Natural killer cell (primary cell): ENCODE measurements around the gene RAD23B. TPM values are rescaled to one million over a fixed set of nuclear protein-coding genes. Genes with fewer than 3 reads are reported as not detected.

Experiments
- ATAC-seq, 3 donors: fragments of 150-1000 bp in 2 of 3; fragments of 200-7000 bp in 1 of 3; cut with Tn5 transposase; 1 replicate in 1 of 3; 2 replicates in 2 of 3; pipeline ENCODE4 v1.10.0; 2021; ENCODE audit warnings: mild to moderate bottlenecking in 2 of 3, moderate library complexity in 2 of 3
- DNase-seq, 2 donors: peaks; one replicate each; pipeline versions ENCODE4 v3.0.0 to v3.0.0-alpha.2; 2013 to 2021; ENCODE audit warnings: mixed read lengths in 1 of 2
- H3K27ac ChIP-seq: one replicate; pipeline ENCODE4 v1.5.1; 2013; ENCODE audit warnings: mild to moderate bottlenecking, low read length
- H3K27me3 ChIP-seq: one replicate; pipeline ENCODE4 v1.6.1; 2013; ENCODE audit warnings: low read length; ENCODE audit not compliant: control insufficient read depth, insufficient read depth
- H3K36me3 ChIP-seq: one replicate; pipeline ENCODE4 v1.6.1; 2013; ENCODE audit warnings: low read length; ENCODE audit not compliant: control insufficient read depth, insufficient read depth
- H3K4me1 ChIP-seq: one replicate; pipeline ENCODE4 v1.6.1; 2013; ENCODE audit warnings: low read length; ENCODE audit not compliant: control insufficient read depth, insufficient read depth
- H3K4me3 ChIP-seq: one replicate; pipeline ENCODE4 v1.5.1; 2013; ENCODE audit warnings: low read length
- H3K9me3 ChIP-seq: one replicate; pipeline ENCODE4 v1.6.1; 2013; ENCODE audit warnings: low read length; ENCODE audit not compliant: control insufficient read depth, insufficient read depth
- H3K27ac Mint-ChIP-seq, 2 donors: one replicate each; pipeline ENCODE4 v1.8.0; 2022; ENCODE audit warnings: mild to moderate bottlenecking in 2 of 2, mixed read lengths in 2 of 2, moderate library complexity in 1 of 2
- H3K27me3 Mint-ChIP-seq, 2 donors: one replicate each; pipeline ENCODE4 v1.8.0; 2022; ENCODE audit warnings: low read depth in 2 of 2, mixed read lengths in 2 of 2
- H3K36me3 Mint-ChIP-seq: one replicate; pipeline ENCODE4 v1.8.0; 2022; ENCODE audit warnings: mixed read lengths
- H3K4me1 Mint-ChIP-seq, 2 donors: one replicate each; pipeline ENCODE4 v1.8.0; 2022; ENCODE audit warnings: mixed read lengths in 2 of 2
- H3K4me3 Mint-ChIP-seq: one replicate; pipeline ENCODE4 v1.8.0; 2022; ENCODE audit warnings: mild to moderate bottlenecking, moderate library complexity, mixed read lengths
- H3K9me3 Mint-ChIP-seq, 2 donors: one replicate each; pipeline ENCODE4 v1.8.0; 2022; ENCODE audit warnings: mixed read lengths in 2 of 2
- WGBS: methylation state at CpG from one replicate; pipeline ENCODE4 v1.1.7; 2013; ENCODE audit warnings: missing lambda C conversion rate; ENCODE audit not compliant: insufficient coverage; 5-methylcytosine and 5-hydroxymethylcytosine counted together
- intact Hi-C: fragments of 100-400 bp; cut with micrococcal nuclease; formaldehyde crosslinking; loops from one replicate; pipeline ENCODE4 v1.14.2; 2022
- total RNA-seq, 4 donors: library from RNA; stranded (reverse); fragments of 120-200 nt in 1 of 4; gene quantifications; one replicate each; pipeline versions ENCODE4 v1.2.3 to v1.2.4, GENCODE V29; 2013 to 2022
- TF ChIP-seq, protein P1 (sequence below): fragments of 200-600 bp; IDR thresholded peaks from one replicate; pipeline ENCODE4 v1.8.0; 2022; ENCODE audit warnings: antibody characterized with exemption

The RAD23B gene
- total RNA-seq, 3 donors from 2014 or later (not counting 1 experiment from before 2014, with no cell fraction given), result 85.6 to 101 (median 92.6) TPM

DNA sequence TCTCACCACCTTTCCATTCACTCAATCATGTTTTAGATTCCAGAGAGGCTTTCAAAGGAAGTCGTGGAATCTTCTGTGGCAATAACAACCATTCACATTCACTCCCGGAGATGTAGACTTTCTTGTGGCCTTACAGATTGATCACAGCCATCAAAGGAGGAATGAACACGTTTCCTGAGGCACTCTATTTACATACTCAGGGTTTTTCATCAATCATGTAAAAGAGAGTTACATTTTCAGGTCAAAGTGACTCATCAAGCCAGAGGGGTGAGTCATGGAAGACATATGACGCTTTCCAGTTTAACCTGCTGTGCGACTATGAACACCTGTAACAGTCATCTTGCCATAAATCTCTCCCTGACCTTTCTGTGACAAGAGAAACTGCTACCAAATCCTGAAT is 39.3 kb upstream of the RAD23B start:
- Mint-ChIP-seq H3K4me3 (no peak overlapping the region), H3K27me3 (peaks cover 0 to 3% of the 10 kb centered on the region in 2 donors), H3K36me3 (no peaks in the 10 kb centered on the region), H3K4me1 (peaks cover 9 to 19% of the 10 kb centered on the region in 2 donors), H3K27ac (no peak overlapping the region), H3K9me3 (no peaks in the 10 kb centered on the region)
- Histone ChIP-seq H3K27me3 (no peaks in the 10 kb centered on the region), H3K27ac (no peak overlapping the region), H3K9me3 (no peaks in the 10 kb centered on the region), H3K4me1 (peaks cover 7% of the 10 kb centered on the region), H3K36me3 (no peaks in the 10 kb centered on the region), H3K4me3 (no peak overlapping the region)
- DNase-seq (peak in 1 of 2 donors; percentile 23), ATAC-seq (no peak)
- TF ChIP-seq, protein P1, sequence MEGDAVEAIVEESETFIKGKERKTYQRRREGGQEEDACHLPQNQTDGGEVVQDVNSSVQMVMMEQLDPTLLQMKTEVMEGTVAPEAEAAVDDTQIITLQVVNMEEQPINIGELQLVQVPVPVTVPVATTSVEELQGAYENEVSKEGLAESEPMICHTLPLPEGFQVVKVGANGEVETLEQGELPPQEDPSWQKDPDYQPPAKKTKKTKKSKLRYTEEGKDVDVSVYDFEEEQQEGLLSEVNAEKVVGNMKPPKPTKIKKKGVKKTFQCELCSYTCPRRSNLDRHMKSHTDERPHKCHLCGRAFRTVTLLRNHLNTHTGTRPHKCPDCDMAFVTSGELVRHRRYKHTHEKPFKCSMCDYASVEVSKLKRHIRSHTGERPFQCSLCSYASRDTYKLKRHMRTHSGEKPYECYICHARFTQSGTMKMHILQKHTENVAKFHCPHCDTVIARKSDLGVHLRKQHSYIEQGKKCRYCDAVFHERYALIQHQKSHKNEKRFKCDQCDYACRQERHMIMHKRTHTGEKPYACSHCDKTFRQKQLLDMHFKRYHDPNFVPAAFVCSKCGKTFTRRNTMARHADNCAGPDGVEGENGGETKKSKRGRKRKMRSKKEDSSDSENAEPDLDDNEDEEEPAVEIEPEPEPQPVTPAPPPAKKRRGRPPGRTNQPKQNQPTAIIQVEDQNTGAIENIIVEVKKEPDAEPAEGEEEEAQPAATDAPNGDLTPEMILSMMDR, result no peak
- intact Hi-C loops, result no loop called here
- WGBS, result 69% methylated on average over 5 of the region's 5 CpGs

DNA sequence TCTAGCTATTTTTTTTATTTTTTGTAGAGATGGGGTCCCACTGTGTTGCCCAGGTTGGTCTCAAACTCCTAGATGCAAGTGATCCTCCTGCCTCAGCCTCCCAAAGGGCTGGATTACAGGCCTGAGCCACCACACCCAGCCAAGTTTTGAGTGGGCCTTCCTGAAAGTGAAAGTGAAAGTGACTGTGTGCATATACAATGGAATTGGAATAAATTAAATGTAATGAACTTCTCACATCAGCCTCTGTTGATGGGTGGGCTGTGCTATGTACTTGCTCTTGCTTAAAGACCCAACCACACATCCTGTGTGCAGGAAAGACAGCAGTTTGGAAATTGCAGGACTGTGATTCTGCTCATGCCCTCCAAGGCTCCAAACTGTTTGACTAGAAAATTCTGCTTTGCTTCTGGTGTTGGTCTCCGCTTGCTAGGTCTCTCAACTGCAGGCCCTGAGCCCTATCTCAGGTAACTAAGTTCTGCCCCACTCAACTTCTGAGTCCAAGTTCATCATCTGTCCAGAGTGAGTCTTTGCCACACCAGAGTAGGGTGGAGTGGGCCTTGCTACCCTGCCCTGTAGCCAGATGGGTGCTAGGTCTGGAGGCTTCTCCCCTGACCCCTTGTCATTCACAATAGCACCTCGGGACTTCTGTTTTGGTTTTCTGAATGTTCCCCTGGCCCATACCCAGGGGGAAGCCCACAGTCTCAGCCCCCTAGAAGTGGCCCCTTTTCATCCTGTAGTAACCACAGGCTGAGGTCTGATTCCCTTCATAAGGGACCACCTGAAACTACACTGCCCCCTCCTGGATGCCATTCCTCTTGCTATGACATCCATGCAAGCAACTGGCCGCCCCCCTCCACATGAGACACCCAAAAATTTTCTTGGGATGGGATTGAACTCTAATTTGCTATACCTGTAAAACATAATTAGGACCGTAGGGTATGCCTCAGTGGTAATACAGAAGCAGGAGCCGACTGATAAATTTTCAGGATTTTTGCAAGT is 36.5 kb upstream of the RAD23B start:
- Histone ChIP-seq H3K4me1 (peaks cover 7% of the 10 kb centered on the region), H3K4me3 (no peak overlapping the region), H3K27me3 (no peaks in the 10 kb centered on the region), H3K27ac (no peak overlapping the region), H3K9me3 (no peaks in the 10 kb centered on the region), H3K36me3 (no peaks in the 10 kb centered on the region)
- intact Hi-C loops, result no loop called here
- 91% methylated on average over 4 of the region's 5 CpGs for WGBS
- peak; percentile 26 to 66 (median 30) for ATAC-seq
- peak in 1 of 2 donors; percentile 4 for DNase-seq
- Mint-ChIP-seq H3K27me3 (peaks cover 4 to 10% of the 10 kb centered on the region in 2 donors), H3K36me3 (no peaks in the 10 kb centered on the region), H3K27ac (peak overlapping the region in 1 of 2 donors; percentile 67), H3K9me3 (no peaks in the 10 kb centered on the region), H3K4me3 (no peak overlapping the region), H3K4me1 (peaks cover 9 to 14% of the 10 kb centered on the region in 2 donors)
- TF ChIP-seq, protein P1, result no peak

DNA sequence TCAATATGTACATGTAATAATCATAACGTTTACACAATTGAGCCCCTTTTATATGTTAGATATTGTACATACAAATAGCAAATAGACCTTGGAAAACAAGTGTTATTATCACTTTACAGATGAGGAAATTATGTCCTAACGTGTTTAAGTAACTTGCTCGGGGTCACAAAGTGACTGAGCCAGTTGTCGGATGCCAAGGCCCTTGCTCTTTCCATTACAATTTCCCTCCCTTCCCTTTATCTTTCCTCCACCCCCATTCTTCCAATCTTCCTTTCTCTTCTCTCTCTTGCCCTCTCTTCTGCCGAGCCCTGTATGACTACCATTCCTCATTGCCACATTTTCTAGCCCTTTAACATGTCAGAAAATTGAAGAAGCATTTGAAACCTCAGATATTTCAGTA is 34.4 kb upstream of the RAD23B start:
- Histone ChIP-seq H3K36me3 (no peaks in the 10 kb centered on the region), H3K9me3 (no peaks in the 10 kb centered on the region), H3K4me3 (no peak overlapping the region), H3K27me3 (no peaks in the 10 kb centered on the region), H3K27ac (no peak overlapping the region), H3K4me1 (peaks cover 7% of the 10 kb centered on the region)
- DNase-seq (no peak), ATAC-seq (no peak)
- Mint-ChIP-seq H3K27ac (no peak overlapping the region), H3K4me1 (peaks cover 9 to 11% of the 10 kb centered on the region in 2 donors), H3K9me3 (no peaks in the 10 kb centered on the region), H3K27me3 (peaks cover 12 to 21% of the 10 kb centered on the region in 2 donors), H3K36me3 (no peaks in the 10 kb centered on the region), H3K4me3 (no peak overlapping the region)
- intact Hi-C loops, result no loop called here
- TF ChIP-seq, protein P1, result no peak
- 90% methylated on average over 4 of the region's 5 CpGs for WGBS
